ENCODE data around the gene VTI1A.
A peak's percentile ranks its signal among the peaks of the same experiment; 100 is the strongest.

VTI1A gene

DNA sequence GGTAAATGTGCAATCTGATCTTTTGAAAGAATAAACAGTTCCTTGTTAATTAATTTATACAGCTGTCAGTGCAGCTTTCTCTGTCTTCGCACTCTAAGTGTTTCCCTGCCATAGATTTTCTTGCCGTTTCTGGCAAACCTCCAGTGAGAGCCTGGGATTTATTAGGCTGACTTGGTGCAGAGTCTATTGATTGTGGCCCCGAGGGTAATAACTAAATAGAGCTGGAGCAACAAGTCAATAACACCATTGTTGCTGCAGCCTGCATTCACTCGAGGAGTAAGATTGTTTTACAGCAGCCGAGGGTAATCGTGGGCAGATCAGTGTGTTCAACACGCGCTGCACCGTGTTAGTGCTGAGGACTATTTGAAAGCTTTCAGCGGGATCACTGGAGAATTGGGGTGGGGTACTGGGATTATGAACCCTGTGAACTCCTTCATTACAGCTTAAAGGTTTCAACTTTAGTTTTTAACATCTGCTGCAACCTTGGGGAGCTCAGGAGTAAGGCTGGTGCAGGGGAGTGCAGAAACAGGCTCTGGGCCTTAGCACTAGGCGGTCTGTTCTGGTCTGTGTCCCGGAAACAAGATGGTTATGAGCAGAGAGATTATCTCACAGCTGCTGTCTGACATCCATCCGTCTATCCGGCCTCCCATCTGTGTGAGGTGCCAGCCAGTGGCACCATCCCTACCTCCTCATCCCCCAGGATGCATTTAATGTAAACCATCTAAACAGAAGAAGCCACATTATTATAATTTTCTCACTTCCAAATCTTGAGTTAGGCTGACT, 329.1 kb downstream of the VTI1A start:
- Mint-ChIP-seq H3K9me3 (no peaks in the 10 kb centered on the region), H3K4me1 (no peaks in the 10 kb centered on the region), H3K4me3 (no peak overlapping the region), H3K27me3 (no peaks in the 10 kb centered on the region), H3K27ac (ENCODE audit: low read depth) (no peak overlapping the region), H3K36me3 (ENCODE audit: insufficient read depth) (peaks cover 9% of the 10 kb centered on the region)
- DNase-seq (ENCODE audit: low spot score in 2 of 2) (no peak), ATAC-seq (replicated peaks; ENCODE audit: extremely low read depth, poor library complexity, severe bottlenecking) (no peak)

DNA sequence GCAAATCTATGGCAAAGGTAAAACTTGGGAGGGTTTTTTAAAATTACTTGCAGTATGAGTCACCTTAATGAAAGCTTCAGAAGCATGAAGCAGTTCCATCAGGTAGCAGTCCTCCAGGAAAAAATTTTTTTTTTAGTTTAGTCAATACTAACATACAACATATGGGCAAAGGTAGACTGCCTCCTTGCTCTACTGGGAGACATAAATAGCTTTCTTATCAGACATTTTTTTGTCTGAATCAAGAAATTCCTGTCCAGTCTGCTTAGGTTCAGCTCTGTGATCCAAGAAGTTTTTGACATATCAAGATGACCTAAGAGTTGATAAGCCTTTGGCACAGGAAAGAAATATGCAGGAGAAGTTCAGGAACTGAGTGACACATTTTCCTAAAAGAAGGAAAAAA, 331.6 kb downstream of the VTI1A start:
- DNase-seq (ENCODE audit: low spot score in 2 of 2) (no peak), ATAC-seq (replicated peaks; ENCODE audit: extremely low read depth, poor library complexity, severe bottlenecking) (no peak)
- no peaks in the 10 kb centered on the region for H3K27me3 Mint-ChIP-seq
- H3K27ac Mint-ChIP-seq (ENCODE audit: low read depth), result no peak overlapping the region
- H3K4me1 Mint-ChIP-seq, result no peaks in the 10 kb centered on the region
- no peak overlapping the region for H3K4me3 Mint-ChIP-seq
- H3K9me3 Mint-ChIP-seq, result no peaks in the 10 kb centered on the region
- H3K36me3 Mint-ChIP-seq (ENCODE audit: insufficient read depth), result peaks cover 5% of the 10 kb centered on the region

GRCh38 chr10:112779025-112779770, 332.2 kb downstream of the VTI1A start:
- no peak overlapping the region for H3K4me3 Mint-ChIP-seq
- no peaks in the 10 kb centered on the region for H3K9me3 Mint-ChIP-seq

GRCh38 chr10:112782200-112782907, 335.3 kb downstream of the VTI1A start:
- Mint-ChIP-seq H3K4me3 (no peak overlapping the region), H3K4me1 (no peaks in the 10 kb centered on the region), H3K27me3 (no peaks in the 10 kb centered on the region), H3K36me3 (ENCODE audit: insufficient read depth) (peaks cover 2% of the 10 kb centered on the region), H3K27ac (ENCODE audit: low read depth) (no peak overlapping the region), H3K9me3 (no peaks in the 10 kb centered on the region)
- ATAC-seq (replicated peaks; ENCODE audit: extremely low read depth, poor library complexity, severe bottlenecking) (no peak), DNase-seq (ENCODE audit: low spot score in 2 of 2) (no peak)

More at GRCh38 chr10:112779025-112779770, 332.2 kb downstream of the VTI1A start:
- Mint-ChIP-seq H3K27me3 (no peaks in the 10 kb centered on the region), H3K4me1 (no peaks in the 10 kb centered on the region), H3K36me3 (ENCODE audit: insufficient read depth) (peaks cover 5% of the 10 kb centered on the region), H3K27ac (ENCODE audit: low read depth) (no peak overlapping the region)
- no peak for ATAC-seq (replicated peaks; ENCODE audit: extremely low read depth, poor library complexity, severe bottlenecking)
- no peak for DNase-seq (ENCODE audit: low spot score in 2 of 2)

DNA sequence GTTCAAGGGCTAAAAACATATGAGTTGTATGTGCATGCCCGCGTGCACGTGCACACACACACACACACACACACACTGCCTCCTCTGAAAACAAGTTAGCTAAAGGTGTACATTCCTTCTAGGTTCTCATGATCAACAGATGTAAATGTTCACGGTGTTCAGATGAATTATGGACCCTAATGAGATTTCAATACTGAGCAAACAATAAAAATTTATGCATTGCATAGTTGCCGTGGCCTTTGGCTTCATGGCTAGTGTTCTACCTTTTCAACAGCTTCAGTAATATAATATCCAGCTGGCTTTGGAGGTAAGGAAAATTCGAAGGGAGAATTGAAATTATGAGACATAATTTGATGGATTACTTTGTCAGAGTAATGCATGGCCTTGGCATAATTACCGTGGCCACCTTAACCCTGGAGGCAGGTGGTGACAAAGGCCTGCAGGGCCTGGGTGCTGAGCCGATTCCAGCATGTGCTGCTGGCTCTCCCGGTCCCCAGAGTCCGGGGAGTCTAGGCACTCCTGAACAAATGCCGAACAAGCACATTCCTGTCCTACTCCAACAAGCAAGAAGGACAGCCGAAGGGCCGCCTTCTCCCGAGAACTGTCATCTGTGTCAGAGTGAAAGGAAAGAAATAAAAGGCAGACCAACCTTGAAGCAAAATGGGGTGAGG, 336.5 kb downstream of the VTI1A start:
- Mint-ChIP-seq H3K27me3 (no peaks in the 10 kb centered on the region), H3K4me3 (no peak overlapping the region), H3K27ac (ENCODE audit: low read depth) (no peak overlapping the region), H3K4me1 (no peaks in the 10 kb centered on the region), H3K36me3 (ENCODE audit: insufficient read depth) (peaks cover 2% of the 10 kb centered on the region), H3K9me3 (no peaks in the 10 kb centered on the region)
- DNase-seq (ENCODE audit: low spot score in 2 of 2) (no peak), ATAC-seq (replicated peaks; ENCODE audit: extremely low read depth, poor library complexity, severe bottlenecking) (no peak)

DNA sequence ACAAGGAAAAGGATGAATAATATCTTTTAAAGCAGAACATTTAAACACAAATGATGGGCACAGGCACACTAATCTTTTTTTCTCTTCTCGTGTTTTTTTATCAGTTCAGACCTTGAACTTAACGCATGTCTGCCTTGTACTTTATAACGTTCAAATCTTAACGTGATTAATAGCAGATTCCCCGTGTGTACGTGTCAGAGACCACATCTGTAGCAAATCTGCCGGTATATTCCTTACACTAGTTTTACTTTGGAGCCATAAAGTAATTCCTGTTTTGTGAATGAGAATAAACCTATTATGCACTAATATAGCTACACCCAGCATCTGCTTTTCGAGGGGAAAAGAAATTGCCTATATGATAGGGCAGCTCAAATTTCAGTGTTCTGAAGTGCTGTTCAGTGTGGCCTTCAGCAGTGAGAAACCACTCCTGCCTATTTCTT, 337.0 kb downstream of the VTI1A start:
- peaks cover 2% of the 10 kb centered on the region for H3K36me3 Mint-ChIP-seq (ENCODE audit: insufficient read depth)
- H3K27ac Mint-ChIP-seq (ENCODE audit: low read depth), result no peak overlapping the region
- H3K4me1 Mint-ChIP-seq, result no peaks in the 10 kb centered on the region
- H3K4me3 Mint-ChIP-seq, result no peak overlapping the region
- DNase-seq (ENCODE audit: low spot score in 2 of 2) (no peak), ATAC-seq (replicated peaks; ENCODE audit: extremely low read depth, poor library complexity, severe bottlenecking) (no peak)
- H3K27me3 Mint-ChIP-seq, result no peaks in the 10 kb centered on the region
- no peaks in the 10 kb centered on the region for H3K9me3 Mint-ChIP-seq

DNA sequence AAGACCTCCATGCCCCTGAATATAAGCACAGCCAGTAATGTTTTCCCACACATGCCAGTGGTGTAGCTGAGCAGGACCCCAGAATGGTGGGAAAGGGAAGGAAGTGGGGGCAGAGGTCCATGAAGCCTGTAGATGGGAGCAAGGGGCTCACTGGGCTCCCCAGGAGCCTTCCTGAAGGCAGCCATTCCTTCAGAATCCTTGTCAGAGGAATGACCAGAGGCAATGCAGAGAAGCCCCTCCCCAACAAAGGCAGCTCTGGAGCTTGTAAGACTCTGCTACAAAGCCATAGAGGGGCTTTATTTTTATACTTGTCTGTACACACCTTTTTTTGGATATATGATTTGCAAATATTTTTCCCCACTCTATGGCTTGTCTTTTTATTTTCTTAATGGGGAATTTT, 338.1 kb downstream of the VTI1A start:
- H3K9me3 Mint-ChIP-seq, result peaks cover 10% of the 10 kb centered on the region
- peaks cover 2% of the 10 kb centered on the region for H3K36me3 Mint-ChIP-seq (ENCODE audit: insufficient read depth)
- H3K4me1 Mint-ChIP-seq, result no peaks in the 10 kb centered on the region
- no peaks in the 10 kb centered on the region for H3K27me3 Mint-ChIP-seq
- no peak for DNase-seq (ENCODE audit: low spot score in 2 of 2)
- ATAC-seq (replicated peaks; ENCODE audit: extremely low read depth, poor library complexity, severe bottlenecking), result no peak
- H3K4me3 Mint-ChIP-seq, result no peak overlapping the region
- no peak overlapping the region for H3K27ac Mint-ChIP-seq (ENCODE audit: low read depth)

GRCh38 chr10:112789248-112789647, 342.2 kb downstream of the VTI1A start:
- Mint-ChIP-seq H3K27me3 (no peaks in the 10 kb centered on the region), H3K4me1 (no peaks in the 10 kb centered on the region), H3K9me3 (peaks cover 10% of the 10 kb centered on the region), H3K27ac (ENCODE audit: low read depth) (peak overlapping the region; percentile 45), H3K4me3 (no peak overlapping the region), H3K36me3 (ENCODE audit: insufficient read depth) (no peaks in the 10 kb centered on the region)
- no peak for DNase-seq (ENCODE audit: low spot score in 2 of 2)
- no peak for ATAC-seq (replicated peaks; ENCODE audit: extremely low read depth, poor library complexity, severe bottlenecking)

GRCh38 chr10:112790030-112790429, 343.0 kb downstream of the VTI1A start:
- DNase-seq (ENCODE audit: low spot score in 2 of 2), result no peak
- H3K27ac Mint-ChIP-seq (ENCODE audit: low read depth), result no peak overlapping the region
- H3K9me3 Mint-ChIP-seq, result peaks cover 10% of the 10 kb centered on the region
- H3K4me1 Mint-ChIP-seq, result no peaks in the 10 kb centered on the region
- no peaks in the 10 kb centered on the region for H3K36me3 Mint-ChIP-seq (ENCODE audit: insufficient read depth)
- H3K27me3 Mint-ChIP-seq, result no peaks in the 10 kb centered on the region
- no peak overlapping the region for H3K4me3 Mint-ChIP-seq
- ATAC-seq (replicated peaks; ENCODE audit: extremely low read depth, poor library complexity, severe bottlenecking), result no peak

DNA sequence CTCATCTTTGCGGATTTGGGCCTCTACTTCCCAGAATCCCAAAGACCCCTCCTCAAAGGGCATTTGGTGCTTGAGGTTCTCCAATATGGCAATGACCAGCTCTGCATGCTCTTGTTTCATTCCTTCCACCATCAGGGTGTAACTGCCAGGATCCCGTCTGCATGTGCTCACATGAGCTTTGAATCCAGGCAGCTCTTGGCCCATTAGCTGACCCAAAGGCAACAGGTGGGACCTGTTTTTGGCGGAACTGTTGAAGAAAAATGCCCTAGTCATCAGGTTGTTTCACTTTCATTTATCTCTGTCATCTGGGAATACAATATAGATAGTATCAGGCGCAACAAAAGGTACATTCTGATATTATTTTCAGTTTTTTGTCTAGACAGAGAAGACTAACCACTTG, 343.9 kb downstream of the VTI1A start:
- Mint-ChIP-seq H3K4me3 (no peak overlapping the region), H3K9me3 (peaks cover 10% of the 10 kb centered on the region), H3K27ac (ENCODE audit: low read depth) (no peak overlapping the region), H3K36me3 (ENCODE audit: insufficient read depth) (no peaks in the 10 kb centered on the region), H3K4me1 (no peaks in the 10 kb centered on the region), H3K27me3 (no peaks in the 10 kb centered on the region)
- ATAC-seq (replicated peaks; ENCODE audit: extremely low read depth, poor library complexity, severe bottlenecking) (no peak), DNase-seq (ENCODE audit: low spot score in 2 of 2) (no peak)

GRCh38 chr10:112791447-112791846, 344.4 kb downstream of the VTI1A start:
- no peaks in the 10 kb centered on the region for H3K4me1 Mint-ChIP-seq
- H3K4me3 Mint-ChIP-seq, result no peak overlapping the region
- H3K27me3 Mint-ChIP-seq, result no peaks in the 10 kb centered on the region
- H3K36me3 Mint-ChIP-seq (ENCODE audit: insufficient read depth), result no peaks in the 10 kb centered on the region
- DNase-seq (ENCODE audit: low spot score in 2 of 2) (no peak), ATAC-seq (replicated peaks; ENCODE audit: extremely low read depth, poor library complexity, severe bottlenecking) (no peak)
- H3K9me3 Mint-ChIP-seq, result peaks cover 10% of the 10 kb centered on the region
- H3K27ac Mint-ChIP-seq (ENCODE audit: low read depth), result no peak overlapping the region

GRCh38 chr10:112792487-112793201, 345.6 kb downstream of the VTI1A start:
- Mint-ChIP-seq H3K27me3 (no peaks in the 10 kb centered on the region), H3K9me3 (peaks cover 10% of the 10 kb centered on the region), H3K27ac (ENCODE audit: low read depth) (no peak overlapping the region), H3K4me1 (no peaks in the 10 kb centered on the region), H3K36me3 (ENCODE audit: insufficient read depth) (no peaks in the 10 kb centered on the region), H3K4me3 (no peak overlapping the region)
- DNase-seq (ENCODE audit: low spot score in 2 of 2) (no peak), ATAC-seq (replicated peaks; ENCODE audit: extremely low read depth, poor library complexity, severe bottlenecking) (no peak)

All from central memory CD8-positive, alpha-beta T cell (primary cell).